ENCODE results near the gene SUMO3. TPM values are rescaled to one million over a fixed set of nuclear protein-coding genes. Genes with fewer than 3 reads are reported as not detected.

SUMO3 gene
- total RNA-seq, 3 donors from 2014 or later = 68.9 to 76.9 (median 69.4) TPM

DNA sequence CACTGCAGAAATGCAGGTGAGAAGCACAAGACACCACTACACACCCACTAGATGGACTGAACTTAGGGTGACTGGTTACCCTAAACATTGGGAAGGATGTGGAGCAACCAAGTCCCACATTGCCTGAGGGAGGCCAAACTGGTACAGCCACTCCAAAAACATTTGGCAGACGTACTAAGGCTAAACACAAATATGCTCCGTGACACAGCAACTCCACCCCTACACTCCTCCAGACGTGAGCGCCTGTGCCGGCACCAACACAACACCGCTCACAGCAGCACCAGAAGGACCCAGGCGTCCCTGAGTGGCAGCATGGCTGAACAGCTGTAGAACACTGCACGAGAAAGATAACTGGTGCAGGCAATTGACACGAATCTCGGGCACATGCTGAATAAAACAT lies 40.9 kb upstream of the SUMO3 start:
- H3K4me1 ChIP-seq (ENCODE audit: low read depth) = peaks cover 6% of the 10 kb centered on the region
- DNase-seq = no peak
- intact Hi-C loops (cut with DNase I, micrococcal nuclease) = no loop called here
- ATAC-seq = no peak
- no peaks in the 10 kb centered on the region for H3K9me3 ChIP-seq
- TF ChIP-seq CTCF (IDR thresholded peaks at IDR 0.05) = no peak
- H3K36me3 ChIP-seq (ENCODE audit: low read depth) = no peaks in the 10 kb centered on the region
- H3K4me3 ChIP-seq = no peak overlapping the region

DNA sequence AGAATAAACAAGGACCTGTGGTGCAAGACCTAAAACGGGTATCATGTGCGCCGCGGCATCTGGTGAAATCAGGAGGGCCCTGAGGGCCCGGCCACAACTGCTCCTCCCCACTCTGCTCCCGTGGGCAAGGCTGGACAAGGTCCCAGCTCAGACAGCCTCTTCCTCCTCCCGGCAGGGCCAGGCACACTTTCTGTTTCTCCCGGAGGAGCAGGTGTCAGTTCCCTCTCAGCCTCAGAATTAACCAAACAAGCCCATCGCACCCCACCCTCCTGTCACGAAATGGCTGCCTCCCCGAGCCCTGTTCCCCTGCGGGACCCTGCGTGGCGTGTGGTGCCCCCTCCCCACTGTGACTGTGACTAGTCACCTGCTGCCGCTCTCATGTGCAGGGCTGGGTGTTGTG lies 40.4 kb upstream of the SUMO3 start:
- Histone ChIP-seq H3K4me3 (no peak overlapping the region), H3K4me1 (ENCODE audit: low read depth) (peaks cover 11% of the 10 kb centered on the region), H3K9me3 (no peaks in the 10 kb centered on the region), H3K36me3 (ENCODE audit: low read depth) (no peaks in the 10 kb centered on the region)
- peak in 1 of 3 donors; percentile 13 for DNase-seq
- no peak for TF ChIP-seq CTCF (IDR thresholded peaks at IDR 0.05)
- no peak for ATAC-seq
- intact Hi-C loops (cut with DNase I, micrococcal nuclease) = no loop called here

DNA sequence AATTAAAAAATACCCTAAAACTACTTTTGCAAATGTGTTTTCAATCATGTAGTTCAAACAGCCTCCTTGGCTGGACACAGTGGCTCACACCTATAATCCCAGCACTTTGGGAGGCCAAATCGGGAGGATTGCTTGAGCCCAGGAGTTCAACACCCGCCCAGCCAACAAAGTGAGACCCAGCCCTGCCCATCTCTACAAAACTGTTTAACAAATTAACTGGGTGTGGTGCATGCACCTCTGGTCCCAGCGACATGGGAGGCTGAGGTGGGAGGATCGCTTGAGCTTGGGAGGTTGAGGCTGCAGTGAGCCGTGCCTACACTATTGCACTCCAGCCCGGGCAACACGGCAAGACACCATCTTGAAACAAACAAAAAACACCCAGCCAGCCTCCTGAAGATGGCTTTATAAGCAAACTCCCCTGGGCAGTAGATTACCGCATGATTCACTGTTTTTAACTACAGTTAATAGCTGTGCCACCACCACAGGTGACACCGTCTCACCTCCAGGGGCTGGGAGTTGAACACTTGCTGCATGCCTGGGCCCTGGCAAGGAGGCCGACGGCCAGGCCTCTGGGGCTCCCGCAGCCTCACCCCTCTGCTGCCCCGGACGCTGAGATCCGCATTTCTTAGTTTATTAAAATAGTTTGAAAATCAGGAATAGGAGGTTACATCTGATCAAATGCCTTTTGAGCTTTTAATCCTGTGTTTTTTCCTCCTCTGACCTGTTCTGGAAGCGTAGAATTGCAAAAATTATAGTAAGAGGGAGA lies 39.4 kb upstream of the SUMO3 start:
- intact Hi-C loops (cut with DNase I, micrococcal nuclease) = no loop called here
- ATAC-seq (no peak), DNase-seq (no peak)
- Histone ChIP-seq H3K4me1 (ENCODE audit: low read depth) (peaks cover 21% of the 10 kb centered on the region), H3K4me3 (no peak overlapping the region), H3K9me3 (no peaks in the 10 kb centered on the region), H3K36me3 (ENCODE audit: low read depth) (no peaks in the 10 kb centered on the region)
- no peak for TF ChIP-seq CTCF (IDR thresholded peaks at IDR 0.05)

- DNase-seq = peak in 1 of 3 donors; percentile 26
- intact Hi-C loops (cut with DNase I, micrococcal nuclease) = no loop called here
- Histone ChIP-seq H3K9me3 (no peaks in the 10 kb centered on the region), H3K4me1 (ENCODE audit: low read depth) (peaks cover 23% of the 10 kb centered on the region), H3K36me3 (ENCODE audit: low read depth) (peaks cover 2% of the 10 kb centered on the region), H3K4me3 (no peak overlapping the region)
- no peak for TF ChIP-seq CTCF (IDR thresholded peaks at IDR 0.05)
- no peak for ATAC-seq
Observed at GRCh38 chr21:44856131-44856530, 38.3 kb upstream of the SUMO3 start.

- peak in 1 of 3 donors; percentile 18 for DNase-seq
- H3K4me1 ChIP-seq (ENCODE audit: low read depth) = peaks cover 29% of the 10 kb centered on the region
- H3K9me3 ChIP-seq = no peaks in the 10 kb centered on the region
- H3K4me3 ChIP-seq = no peak overlapping the region
- H3K36me3 ChIP-seq (ENCODE audit: low read depth) = peaks cover 7% of the 10 kb centered on the region
- no peak for TF ChIP-seq CTCF (IDR thresholded peaks at IDR 0.05)
- intact Hi-C loops (cut with DNase I, micrococcal nuclease) = no loop called here
- ATAC-seq = no peak
Observed at GRCh38 chr21:44855572-44855971, 37.7 kb upstream of the SUMO3 start.
